HEK293 (cell line): ENCODE results near the gene PRR15L.

Experiments used
- CTCF ChIA-PET: fragments of 350-600 bp; formaldehyde crosslinking; extraction: SDS; loops from one replicate; lab custom pipeline; 2021; ENCODE audit warnings: antibody characterized with exemption; lab: Yijun Ruan, JAX
- POLR2A ChIA-PET: fragments of 300-600 bp; formaldehyde crosslinking; extraction: SDS; loops from one replicate; lab custom pipeline; 2020; ENCODE audit warnings: antibody characterized with exemption, inconsistent platforms; lab: Yijun Ruan, JAX
- H3K27ac ChIP-seq: fragments of 200-500 bp; sonication (Bioruptor generic); 2 replicates; pipeline ENCODE4 v1.5.1; 2014; ENCODE audit warnings: low read depth, low read length, control low read depth, inconsistent platforms; ENCODE audit errors: extremely low read depth
- H3K36me3 ChIP-seq, 2 experiments: fragments of 200-500 bp in 1 of 2; sonication (Bioruptor generic) in 1 of 2; 1 replicate in 1 of 2; 2 replicates in 1 of 2; pipeline ENCODE4 v1.5.1; 2014 to 2017; ENCODE audit warnings: inconsistent platforms in 2 of 2, low read length in 2 of 2; ENCODE audit not compliant: control insufficient read depth in 2 of 2, insufficient read depth in 1 of 2
- H3K4me1 ChIP-seq: fragments of 200-500 bp; sonication (Bioruptor generic); 2 replicates; pipeline ENCODE4 v1.5.1; 2014; ENCODE audit warnings: mild to moderate bottlenecking, low read length, inconsistent platforms; ENCODE audit not compliant: control insufficient read depth, insufficient read depth
- H3K4me3 ChIP-seq: 2 replicates; pipeline ENCODE4 v1.5.1; 2011; ENCODE audit warnings: low read depth, mild to moderate bottlenecking, control low read depth, low read length, moderate library complexity
- H3K9me3 ChIP-seq: fragments of 200-500 bp; sonication (Bioruptor generic); 2 replicates; pipeline ENCODE4 v1.5.1; 2014; ENCODE audit warnings: low read depth, low read length, inconsistent platforms; ENCODE audit not compliant: control insufficient read depth, insufficient read depth
- FEZF1 ChIP-seq: fragments of 450-650 bp; formaldehyde crosslinking; IDR thresholded peaks from 2 replicates; pipeline ENCODE4 v1.5.1; 2016; ENCODE audit warnings: missing biosample characterization, missing genetic modification characterization
- GLIS1 ChIP-seq: fragments of 450-650 bp; formaldehyde crosslinking; IDR thresholded peaks from 2 replicates; pipeline ENCODE4 v1.5.1; 2016; ENCODE audit warnings: missing biosample characterization, missing genetic modification characterization
- KLF16 ChIP-seq: fragments of 450-650 bp; formaldehyde crosslinking; IDR thresholded peaks from 2 replicates; pipeline ENCODE4 v1.5.1; 2017; ENCODE audit warnings: missing biosample characterization, missing genetic modification characterization
- MEIS1 ChIP-seq: sonication (generic); formaldehyde crosslinking; IDR thresholded peaks from 2 replicates; pipeline ENCODE4 v1.8.1; 2022; ENCODE audit warnings: missing genetic modification reagents, mild to moderate bottlenecking, borderline replicate concordance
- OVOL3 ChIP-seq: fragments of 450-650 bp; formaldehyde crosslinking; IDR thresholded peaks from 2 replicates; pipeline ENCODE4 v1.5.1; 2016; ENCODE audit warnings: missing biosample characterization, missing genetic modification characterization
- WT1 ChIP-seq: fragments of 450-650 bp; formaldehyde crosslinking; IDR thresholded peaks from 2 replicates; pipeline ENCODE4 v1.5.1; 2016; ENCODE audit warnings: missing biosample characterization, missing genetic modification characterization
- ZBTB21 ChIP-seq: fragments of 450-650 bp; formaldehyde crosslinking; IDR thresholded peaks from 2 replicates; pipeline ENCODE4 v1.5.1; 2017; ENCODE audit warnings: missing biosample characterization, missing genetic modification characterization
- ZFHX2 ChIP-seq: fragments of 450-650 bp; formaldehyde crosslinking; conservative IDR thresholded peaks from 2 replicates; pipeline ENCODE4 v1.5.1; 2016; ENCODE audit warnings: missing biosample characterization, missing genetic modification characterization
- ZIC2 ChIP-seq: fragments of 450-650 bp; formaldehyde crosslinking; IDR thresholded peaks from 2 replicates; pipeline ENCODE4 v1.5.1; 2016; ENCODE audit warnings: missing biosample characterization, missing genetic modification characterization
- ZNF121 ChIP-seq: fragments of 450-650 bp; formaldehyde crosslinking; IDR thresholded peaks from 2 replicates; pipeline ENCODE4 v1.5.1; 2016; ENCODE audit warnings: missing biosample characterization, missing genetic modification characterization
- ZNF146 ChIP-seq: fragments of 450-650 bp; formaldehyde crosslinking; IDR thresholded peaks from 2 replicates; pipeline ENCODE4 v1.5.1; 2016; ENCODE audit warnings: missing biosample characterization, missing genetic modification characterization
- ZNF184 ChIP-seq: fragments of 450-650 bp; IDR thresholded peaks from 2 replicates; pipeline ENCODE4 v1.5.1; 2018; ENCODE audit warnings: missing biosample characterization, mild to moderate bottlenecking, missing genetic modification characterization
- ZNF19 ChIP-seq: fragments of 450-650 bp; formaldehyde crosslinking; IDR thresholded peaks from 2 replicates; pipeline ENCODE4; 2016; ENCODE audit warnings: missing biosample characterization, missing genetic modification characterization, low read depth
- ZNF214 ChIP-seq: fragments of 450-650 bp; formaldehyde crosslinking; IDR thresholded peaks from 2 replicates; pipeline ENCODE4 v1.5.1; 2017; ENCODE audit warnings: missing biosample characterization, mild to moderate bottlenecking, missing genetic modification characterization, borderline replicate concordance
- ZNF221 ChIP-seq: fragments of 450-650 bp; formaldehyde crosslinking; IDR thresholded peaks from 2 replicates; pipeline ENCODE4 v1.5.1; 2017; ENCODE audit warnings: missing biosample characterization, missing genetic modification characterization, borderline replicate concordance
- ZNF223 ChIP-seq: fragments of 450-650 bp; formaldehyde crosslinking; IDR thresholded peaks from 2 replicates; pipeline ENCODE4 v1.5.1; 2016; ENCODE audit warnings: missing biosample characterization, missing genetic modification characterization
- ZNF335 ChIP-seq: fragments of 450-650 bp; formaldehyde crosslinking; conservative IDR thresholded peaks from 2 replicates; pipeline ENCODE4 v1.5.1; 2016; ENCODE audit warnings: missing biosample characterization, missing genetic modification characterization
- ZNF341 ChIP-seq: fragments of 450-650 bp; formaldehyde crosslinking; IDR thresholded peaks from 2 replicates; pipeline ENCODE4; 2016; ENCODE audit warnings: low read depth, missing biosample characterization, missing genetic modification characterization
- ZNF423 ChIP-seq: fragments of 450-650 bp; formaldehyde crosslinking; IDR thresholded peaks from 2 replicates; pipeline ENCODE4 v1.5.1; 2016; ENCODE audit warnings: missing biosample characterization, missing genetic modification characterization
- ZNF433 ChIP-seq: fragments of 450-650 bp; formaldehyde crosslinking; IDR thresholded peaks from 2 replicates; pipeline ENCODE4 v1.5.1; 2016; ENCODE audit warnings: missing biosample characterization, missing genetic modification characterization, low read depth
- ZNF571 ChIP-seq: fragments of 450-650 bp; formaldehyde crosslinking; IDR thresholded peaks from 2 replicates; pipeline ENCODE4 v1.5.0; 2017; ENCODE audit warnings: missing biosample characterization, missing genetic modification characterization
- TF ChIP-seq, protein P1 (sequence below): fragments of 450-650 bp; formaldehyde crosslinking; IDR thresholded peaks from 2 replicates; pipeline ENCODE4 v1.5.1; 2016; ENCODE audit warnings: missing biosample characterization, missing genetic modification characterization
- TF ChIP-seq, protein P2 (sequence below): fragments of 450-650 bp; IDR thresholded peaks from 2 replicates; pipeline ENCODE4 v1.5.1; 2018; ENCODE audit warnings: missing biosample characterization, mild to moderate bottlenecking, missing genetic modification characterization
- TF ChIP-seq, protein P3 (sequence below): sonication (generic); formaldehyde crosslinking; IDR thresholded peaks from 2 replicates; pipeline ENCODE4 v1.8.1; 2022; ENCODE audit warnings: mild to moderate bottlenecking, moderate library complexity, missing genetic modification reagents
- TF ChIP-seq, protein P4 (sequence below): fragments of 450-650 bp; formaldehyde crosslinking; IDR thresholded peaks from 2 replicates; pipeline ENCODE4; 2016; ENCODE audit warnings: missing biosample characterization, missing genetic modification characterization
- TF ChIP-seq, protein P5 (sequence below): fragments of 450-650 bp; formaldehyde crosslinking; conservative IDR thresholded peaks from 2 replicates; pipeline ENCODE4 v1.5.1; 2016; ENCODE audit warnings: low read depth, missing biosample characterization, missing genetic modification characterization
- TF ChIP-seq, protein P6 (sequence below): fragments of 450-650 bp; formaldehyde crosslinking; IDR thresholded peaks from 2 replicates; pipeline ENCODE4 v1.5.1; 2017; ENCODE audit warnings: missing biosample characterization, missing genetic modification characterization

The PRR15L gene

DNA sequence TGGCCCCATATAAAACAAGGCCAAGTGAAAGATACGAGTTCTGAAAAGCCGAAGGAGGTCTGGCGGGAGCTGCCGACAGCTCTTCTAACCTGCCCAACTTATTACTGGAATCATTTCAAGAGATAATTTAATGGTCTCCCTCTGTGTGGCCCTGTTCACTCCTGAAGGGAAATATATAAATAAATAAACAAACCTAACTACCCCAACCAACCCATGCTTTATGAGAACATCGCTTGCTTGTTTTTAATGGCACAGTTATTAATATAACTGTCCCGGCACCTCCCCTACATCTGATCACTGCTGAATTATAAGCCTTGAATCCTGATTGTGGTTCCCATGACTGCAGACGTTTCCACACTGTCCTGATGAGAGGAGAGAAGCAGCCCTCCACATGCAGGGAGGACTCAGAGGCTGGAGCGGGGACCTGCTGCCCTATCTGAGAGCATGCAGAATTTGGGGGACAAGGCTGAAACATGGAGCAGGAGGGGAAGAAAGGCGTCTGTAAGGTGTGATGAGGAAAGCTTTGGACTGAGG is 35.4 kb upstream of the PRR15L start:
- H3K4me1 ChIP-seq: no peaks in the 10 kb centered on the region; the same call in 1 of the 2 replicates
- ChIA-PET CTCF (interaction anchor here (1.1 to 2.6 kb wide), 3 partner anchors 14 to 25 kb away, joined by 4 to 16 read pairs (median 13); partner anchors contain the start of gene CDK5RAP3), POLR2A (interaction anchor here (1.4 kb wide), 1 partner anchor 22 kb away, joined by 3 read pairs; the partner anchor contains the start of gene CDK5RAP3)
- no peaks in the 10 kb centered on the region for H3K9me3 ChIP-seq
- no peak overlapping the region for H3K4me3 ChIP-seq
- no peak overlapping the region for H3K27ac ChIP-seq
- H3K36me3 ChIP-seq: no peaks in the 10 kb centered on the region
- TF ChIP-seq ZNF221 (tag by site-specific recombination) (no peak), OVOL3 (tag by site-specific recombination) (0 out of 2 replicates have a peak, but pooled peaks have one; percentile 34), ZNF146 (tag by site-specific recombination) (no peak), ZNF341 (tag by site-specific recombination) (peak; percentile 49), ZNF423 (tag by site-specific recombination) (no peak), ZNF121 (no peak), ZNF214 (no peak), ZNF433 (tag by site-specific recombination) (no peak), ZNF223 (tag by site-specific recombination) (no peak), ZFHX2 (tag by site-specific recombination) (no peak), MEIS1 (no peak), KLF16 (tag by site-specific recombination) (no peak), GLIS1 (peak; percentile 87), ZNF335 (tag by site-specific recombination) (peak; percentile 58; the same call in 1 of the 2 replicates), WT1 (tag by site-specific recombination) (peak; percentile 98), ZIC2 (tag by site-specific recombination) (peak; percentile 34), ZNF571 (tag by site-specific recombination) (no peak), ZNF19 (no peak), ZBTB21 (tag by site-specific recombination) (no peak), ZNF184 (tag by site-specific recombination) (no peak), FEZF1 (no peak)
- TF ChIP-seq, protein P1, sequence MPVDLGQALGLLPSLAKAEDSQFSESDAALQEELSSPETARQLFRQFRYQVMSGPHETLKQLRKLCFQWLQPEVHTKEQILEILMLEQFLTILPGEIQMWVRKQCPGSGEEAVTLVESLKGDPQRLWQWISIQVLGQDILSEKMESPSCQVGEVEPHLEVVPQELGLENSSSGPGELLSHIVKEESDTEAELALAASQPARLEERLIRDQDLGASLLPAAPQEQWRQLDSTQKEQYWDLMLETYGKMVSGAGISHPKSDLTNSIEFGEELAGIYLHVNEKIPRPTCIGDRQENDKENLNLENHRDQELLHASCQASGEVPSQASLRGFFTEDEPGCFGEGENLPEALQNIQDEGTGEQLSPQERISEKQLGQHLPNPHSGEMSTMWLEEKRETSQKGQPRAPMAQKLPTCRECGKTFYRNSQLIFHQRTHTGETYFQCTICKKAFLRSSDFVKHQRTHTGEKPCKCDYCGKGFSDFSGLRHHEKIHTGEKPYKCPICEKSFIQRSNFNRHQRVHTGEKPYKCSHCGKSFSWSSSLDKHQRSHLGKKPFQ (tag by site-specific recombination): no peak
- TF ChIP-seq, protein P2, sequence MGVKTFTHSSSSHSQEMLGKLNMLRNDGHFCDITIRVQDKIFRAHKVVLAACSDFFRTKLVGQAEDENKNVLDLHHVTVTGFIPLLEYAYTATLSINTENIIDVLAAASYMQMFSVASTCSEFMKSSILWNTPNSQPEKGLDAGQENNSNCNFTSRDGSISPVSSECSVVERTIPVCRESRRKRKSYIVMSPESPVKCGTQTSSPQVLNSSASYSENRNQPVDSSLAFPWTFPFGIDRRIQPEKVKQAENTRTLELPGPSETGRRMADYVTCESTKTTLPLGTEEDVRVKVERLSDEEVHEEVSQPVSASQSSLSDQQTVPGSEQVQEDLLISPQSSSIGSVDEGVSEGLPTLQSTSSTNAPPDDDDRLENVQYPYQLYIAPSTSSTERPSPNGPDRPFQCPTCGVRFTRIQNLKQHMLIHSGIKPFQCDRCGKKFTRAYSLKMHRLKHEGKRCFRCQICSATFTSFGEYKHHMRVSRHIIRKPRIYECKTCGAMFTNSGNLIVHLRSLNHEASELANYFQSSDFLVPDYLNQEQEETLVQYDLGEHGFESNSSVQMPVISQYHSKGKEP (tag by site-specific recombination): no peak
- TF ChIP-seq, protein P3, sequence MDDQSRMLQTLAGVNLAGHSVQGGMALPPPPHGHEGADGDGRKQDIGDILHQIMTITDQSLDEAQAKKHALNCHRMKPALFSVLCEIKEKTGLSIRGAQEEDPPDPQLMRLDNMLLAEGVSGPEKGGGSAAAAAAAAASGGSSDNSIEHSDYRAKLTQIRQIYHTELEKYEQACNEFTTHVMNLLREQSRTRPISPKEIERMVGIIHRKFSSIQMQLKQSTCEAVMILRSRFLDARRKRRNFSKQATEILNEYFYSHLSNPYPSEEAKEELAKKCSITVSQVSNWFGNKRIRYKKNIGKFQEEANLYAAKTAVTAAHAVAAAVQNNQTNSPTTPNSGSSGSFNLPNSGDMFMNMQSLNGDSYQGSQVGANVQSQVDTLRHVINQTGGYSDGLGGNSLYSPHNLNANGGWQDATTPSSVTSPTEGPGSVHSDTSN (CRISPR knock-in tag): no peak
- TF ChIP-seq, protein P4, sequence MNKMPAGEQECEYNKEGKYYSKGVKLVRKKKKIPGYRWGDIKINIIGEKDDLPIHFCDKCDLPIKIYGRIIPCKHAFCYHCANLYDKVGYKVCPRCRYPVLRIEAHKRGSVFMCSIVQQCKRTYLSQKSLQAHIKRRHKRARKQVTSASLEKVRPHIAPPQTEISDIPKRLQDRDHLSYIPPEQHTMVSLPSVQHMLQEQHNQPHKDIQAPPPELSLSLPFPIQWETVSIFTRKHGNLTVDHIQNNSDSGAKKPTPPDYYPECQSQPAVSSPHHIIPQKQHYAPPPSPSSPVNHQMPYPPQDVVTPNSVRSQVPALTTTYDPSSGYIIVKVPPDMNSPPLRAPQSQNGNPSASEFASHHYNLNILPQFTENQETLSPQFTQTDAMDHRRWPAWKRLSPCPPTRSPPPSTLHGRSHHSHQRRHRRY (tag by site-specific recombination): no peak
- TF ChIP-seq, protein P5, sequence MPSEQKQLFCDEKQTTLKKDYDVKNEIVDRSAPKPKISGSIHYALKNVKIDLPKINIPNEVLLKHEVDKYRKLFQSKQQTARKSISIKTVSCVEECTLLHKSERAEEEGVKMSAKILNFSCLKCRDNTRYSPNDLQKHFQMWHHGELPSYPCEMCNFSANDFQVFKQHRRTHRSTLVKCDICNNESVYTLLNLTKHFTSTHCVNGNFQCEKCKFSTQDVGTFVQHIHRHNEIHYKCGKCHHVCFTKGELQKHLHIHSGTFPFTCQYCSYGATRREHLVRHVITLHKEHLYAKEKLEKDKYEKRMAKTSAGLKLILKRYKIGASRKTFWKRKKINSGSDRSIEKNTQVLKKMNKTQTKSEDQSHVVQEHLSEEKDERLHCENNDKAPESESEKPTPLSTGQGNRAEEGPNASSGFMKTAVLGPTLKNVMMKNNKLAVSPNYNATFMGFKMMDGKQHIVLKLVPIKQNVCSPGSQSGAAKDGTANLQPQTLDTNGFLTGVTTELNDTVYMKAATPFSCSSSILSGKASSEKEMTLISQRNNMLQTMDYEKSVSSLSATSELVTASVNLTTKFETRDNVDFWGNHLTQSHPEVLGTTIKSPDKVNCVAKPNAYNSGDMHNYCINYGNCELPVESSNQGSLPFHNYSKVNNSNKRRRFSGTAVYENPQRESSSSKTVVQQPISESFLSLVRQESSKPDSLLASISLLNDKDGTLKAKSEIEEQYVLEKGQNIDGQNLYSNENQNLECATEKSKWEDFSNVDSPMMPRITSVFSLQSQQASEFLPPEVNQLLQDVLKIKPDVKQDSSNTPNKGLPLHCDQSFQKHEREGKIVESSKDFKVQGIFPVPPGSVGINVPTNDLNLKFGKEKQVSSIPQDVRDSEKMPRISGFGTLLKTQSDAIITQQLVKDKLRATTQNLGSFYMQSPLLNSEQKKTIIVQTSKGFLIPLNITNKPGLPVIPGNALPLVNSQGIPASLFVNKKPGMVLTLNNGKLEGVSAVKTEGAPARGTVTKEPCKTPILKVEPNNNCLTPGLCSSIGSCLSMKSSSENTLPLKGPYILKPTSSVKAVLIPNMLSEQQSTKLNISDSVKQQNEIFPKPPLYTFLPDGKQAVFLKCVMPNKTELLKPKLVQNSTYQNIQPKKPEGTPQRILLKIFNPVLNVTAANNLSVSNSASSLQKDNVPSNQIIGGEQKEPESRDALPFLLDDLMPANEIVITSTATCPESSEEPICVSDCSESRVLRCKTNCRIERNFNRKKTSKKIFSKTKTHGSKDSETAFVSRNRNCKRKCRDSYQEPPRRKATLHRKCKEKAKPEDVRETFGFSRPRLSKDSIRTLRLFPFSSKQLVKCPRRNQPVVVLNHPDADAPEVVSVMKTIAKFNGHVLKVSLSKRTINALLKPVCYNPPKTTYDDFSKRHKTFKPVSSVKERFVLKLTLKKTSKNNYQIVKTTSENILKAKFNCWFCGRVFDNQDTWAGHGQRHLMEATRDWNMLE (tag by site-specific recombination): no peak
- TF ChIP-seq, protein P6, sequence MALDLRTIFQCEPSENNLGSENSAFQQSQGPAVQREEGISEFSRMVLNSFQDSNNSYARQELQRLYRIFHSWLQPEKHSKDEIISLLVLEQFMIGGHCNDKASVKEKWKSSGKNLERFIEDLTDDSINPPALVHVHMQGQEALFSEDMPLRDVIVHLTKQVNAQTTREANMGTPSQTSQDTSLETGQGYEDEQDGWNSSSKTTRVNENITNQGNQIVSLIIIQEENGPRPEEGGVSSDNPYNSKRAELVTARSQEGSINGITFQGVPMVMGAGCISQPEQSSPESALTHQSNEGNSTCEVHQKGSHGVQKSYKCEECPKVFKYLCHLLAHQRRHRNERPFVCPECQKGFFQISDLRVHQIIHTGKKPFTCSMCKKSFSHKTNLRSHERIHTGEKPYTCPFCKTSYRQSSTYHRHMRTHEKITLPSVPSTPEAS: no peak
